IMR-90 (cell line): ENCODE measurements around the gene KCMF1. TPM values are rescaled to one million over a fixed set of nuclear protein-coding genes. Genes with fewer than 3 reads are reported as not detected.

Experiments used
- ATAC-seq: fragments of 200-7000 bp; cut with Tn5 transposase; 2 replicates; pipeline ENCODE4 v1.9.1; 2020; ENCODE audit warnings: low read depth, mild to moderate bottlenecking, moderate library complexity
- BruUV-seq: library from RNA; stranded (reverse); fragments of 400-500 nt; replicated peaks from 2 replicates; lab custom pipeline; 2021; lab: Mats Ljungman, UMichigan
- CTCF ChIA-PET: fragments of 300-600 bp; formaldehyde crosslinking; extraction: SDS; loops from one replicate; lab custom pipeline; 2021; ENCODE audit warnings: antibody characterized with exemption; lab: Yijun Ruan, JAX
- POLR2A ChIA-PET: fragments of 300-600 bp; sonication (Branson Sonifier 250); formaldehyde crosslinking; loops from one replicate; lab custom pipeline; 2022; ENCODE audit warnings: antibody characterized with exemption; ENCODE audit not compliant: unreplicated experiment; lab: Charles Lee
- DNase-seq: peaks from one replicate; pipeline ENCODE4 v3.0.0; 2013
- H2AFZ ChIP-seq: replicated peaks from 2 replicates; pipeline ENCODE3; 2013; ENCODE audit warnings: low read length, mild to moderate bottlenecking; ENCODE audit not compliant: poor library complexity
- H2AK5ac ChIP-seq: 2 replicates; pipeline ENCODE4 v1.6.1; 2013; ENCODE audit warnings: low read depth, low read length, inconsistent platforms
- H2AK9ac ChIP-seq: replicated peaks from 2 replicates; pipeline ENCODE3; 2013; ENCODE audit warnings: mild to moderate bottlenecking, low read depth, low read length, moderate library complexity; ENCODE audit not compliant: poor library complexity
- H2BK120ac ChIP-seq: 2 replicates; pipeline ENCODE4 v1.6.1; 2013; ENCODE audit warnings: low read depth, low read length, inconsistent platforms
- H2BK15ac ChIP-seq: 3 replicates; pipeline ENCODE4 v1.6.1; 2013; ENCODE audit warnings: low read depth, low read length, inconsistent platforms
- H2BK20ac ChIP-seq: 2 replicates; pipeline ENCODE4 v1.6.1; 2013; ENCODE audit warnings: low read depth, mild to moderate bottlenecking, inconsistent platforms, low read length, moderate library complexity
- H2BK5ac ChIP-seq: 2 replicates; pipeline ENCODE4 v1.6.1; 2013; ENCODE audit warnings: mild to moderate bottlenecking, low read depth, low read length, inconsistent platforms; ENCODE audit not compliant: poor library complexity, severe bottlenecking
- H3K14ac ChIP-seq: replicated peaks from 2 replicates; pipeline ENCODE4 v1.6.1; 2013; ENCODE audit warnings: low read depth, low read length, inconsistent platforms
- H3K18ac ChIP-seq: 2 replicates; pipeline ENCODE4 v1.6.1; 2013; ENCODE audit warnings: low read depth, low read length, control low read depth
- H3K23ac ChIP-seq: 2 replicates; pipeline ENCODE4 v1.6.1; 2013; ENCODE audit warnings: low read depth, low read length, inconsistent platforms
- H3K27ac ChIP-seq: 2 replicates; pipeline ENCODE4 v1.5.1; 2013; ENCODE audit warnings: mild to moderate bottlenecking, control low read depth, low read length; ENCODE audit not compliant: insufficient read depth
- H3K27me3 ChIP-seq: 2 replicates; pipeline ENCODE4 v1.6.1; 2013; ENCODE audit warnings: low read length; ENCODE audit not compliant: control insufficient read depth, insufficient read depth
- H3K36me3 ChIP-seq: 2 replicates; pipeline ENCODE4 v1.6.1; 2013; ENCODE audit warnings: low read length, mixed read lengths; ENCODE audit not compliant: control insufficient read depth, insufficient read depth
- H3K4ac ChIP-seq: 2 replicates; pipeline ENCODE4 v1.6.1; 2013; ENCODE audit warnings: low read depth, low read length, inconsistent platforms
- H3K4me1 ChIP-seq: 2 replicates; pipeline ENCODE4 v1.6.1; 2013; ENCODE audit warnings: low read length, mixed read lengths; ENCODE audit not compliant: control insufficient read depth, insufficient read depth
- H3K4me2 ChIP-seq: 2 replicates; pipeline ENCODE4 v1.6.1; 2013; ENCODE audit warnings: low read depth, mild to moderate bottlenecking, control low read depth, low read length, moderate library complexity
- H3K4me3 ChIP-seq: 2 replicates; pipeline ENCODE4 v1.5.1; 2013; ENCODE audit warnings: low read depth, mild to moderate bottlenecking, control low read depth, low read length, moderate library complexity; ENCODE audit not compliant: insufficient read depth
- H3K56ac ChIP-seq: 2 replicates; pipeline ENCODE4 v1.6.1; 2013; ENCODE audit warnings: low read length, inconsistent platforms; ENCODE audit not compliant: insufficient read depth; ENCODE audit errors: extremely low read depth
- H3K79me1 ChIP-seq, 2 experiments: 2 replicates each; pipeline ENCODE4 v1.6.1; 2013; ENCODE audit warnings: low read length in 2 of 2, inconsistent platforms in 1 of 2, low read depth in 1 of 2
- H3K9ac ChIP-seq: 2 replicates; pipeline ENCODE4 v1.6.1; 2013; ENCODE audit warnings: low read depth, low read length, control low read depth
- H3K9me1 ChIP-seq: 2 replicates; pipeline ENCODE4 v1.6.1; 2013; ENCODE audit warnings: low read length, inconsistent platforms; ENCODE audit not compliant: insufficient read depth
- H3K9me3 ChIP-seq: 2 replicates; pipeline ENCODE4 v1.6.1; 2013; ENCODE audit warnings: low read length; ENCODE audit not compliant: control insufficient read depth, insufficient read depth
- H4K20me1 ChIP-seq: 2 replicates; pipeline ENCODE4 v1.6.1; 2013; ENCODE audit warnings: low read length, inconsistent platforms; ENCODE audit not compliant: insufficient read depth
- H4K5ac ChIP-seq: 2 replicates; pipeline ENCODE4 v1.6.1; 2013; ENCODE audit warnings: mild to moderate bottlenecking, low read depth, low read length, control low read depth
- H4K8ac ChIP-seq, 2 experiments: 2 replicates each; pipeline ENCODE4 v1.6.1; 2013; ENCODE audit warnings: low read depth in 2 of 2, low read length in 2 of 2, control low read depth in 1 of 2, inconsistent platforms in 1 of 2
- H4K91ac ChIP-seq: 2 replicates; pipeline ENCODE4 v1.6.1; 2013; ENCODE audit warnings: low read depth, low read length, inconsistent platforms; ENCODE audit not compliant: insufficient read depth
- BHLHE40 ChIP-seq: fragments of 150-350 bp; IDR thresholded peaks from 2 replicates; pipeline ENCODE4 v1.6.1; 2016; ENCODE audit warnings: mild to moderate bottlenecking, low read depth, low read length
- CEBPB ChIP-seq: IDR thresholded peaks from 2 replicates; pipeline ENCODE4 v1.6.1; 2012; ENCODE audit warnings: low read depth, low read length, improper control_type of control experiment
- CHD1 ChIP-seq: IDR thresholded peaks from 2 replicates; pipeline ENCODE4 v1.6.1; 2012; ENCODE audit warnings: low read depth, low read length, improper control_type of control experiment
- FOS ChIP-seq: fragments of 150-350 bp; IDR thresholded peaks from 2 replicates; pipeline ENCODE4 v1.6.1; 2016; ENCODE audit warnings: low read depth, low read length
- MXI1 ChIP-seq: IDR thresholded peaks from 2 replicates; pipeline ENCODE4 v1.6.1; 2012; ENCODE audit warnings: low read depth, mild to moderate bottlenecking, low read length, moderate library complexity, borderline replicate concordance
- NFE2L2 ChIP-seq: fragments of 150-350 bp; IDR thresholded peaks from 2 replicates; pipeline ENCODE4 v1.6.1; 2016; ENCODE audit warnings: low read depth, mild to moderate bottlenecking, low read length
- POLR2A ChIP-seq: IDR thresholded peaks from 2 replicates; pipeline ENCODE4 v1.6.1; 2012; ENCODE audit warnings: mild to moderate bottlenecking, low read depth, low read length
- RAD21 ChIP-seq: IDR thresholded peaks from 2 replicates; pipeline ENCODE4 v1.6.1; 2012; ENCODE audit warnings: low read length, improper control_type of control experiment
- RCOR1 ChIP-seq: IDR thresholded peaks from 2 replicates; pipeline ENCODE4 v1.6.1; 2012; ENCODE audit warnings: mild to moderate bottlenecking, low read length, improper control_type of control experiment; ENCODE audit not compliant: insufficient replicate concordance
- RFX5 ChIP-seq: IDR thresholded peaks from 2 replicates; pipeline ENCODE4 v1.8.0; 2012; ENCODE audit warnings: low read depth, mild to moderate bottlenecking, low read length, moderate library complexity
- SMC3 ChIP-seq: fragments of 150-350 bp; IDR thresholded peaks from 2 replicates; pipeline ENCODE4 v1.6.1; 2016; ENCODE audit warnings: low read depth, mild to moderate bottlenecking, antibody characterized with exemption, low read length, moderate library complexity
- WGBS, 2 experiments: methylation state at CpG; one replicate each; pipeline versions ENCODE4 v1.1.5 to v1.1.7; 2013; ENCODE audit warnings: missing lambda C conversion rate in 2 of 2; ENCODE audit not compliant: insufficient read length in 1 of 2; ENCODE audit errors: extremely low coverage in 2 of 2; 5-methylcytosine and 5-hydroxymethylcytosine counted together
- dilution Hi-C: fragments of 300-500 bp; cut with HindIII; formaldehyde crosslinking; loops from one replicate; pipeline ENCODE4 v1.14.3; 2018; ENCODE audit warnings: low sequenced_read_pairs; ENCODE audit not compliant: unreplicated experiment
- in situ Hi-C: fragments of 300-500 bp; cut with MboI; formaldehyde crosslinking; loops from 3 replicates; pipeline ENCODE4 v1.14.3; 2019; ENCODE audit warnings: low sequenced_read_pairs, inconsistent platforms, mixed read lengths
- intact Hi-C: fragments of 100-400 bp; cut with micrococcal nuclease; formaldehyde crosslinking; loops from 2 replicates; pipeline ENCODE4 v1.10.0; 2022
- polyA plus RNA-seq, 3 experiments: library from polyadenylated mRNA; depleted of rRNA; stranded (reverse); fragments of >200 nt; gene quantifications; 2 replicates each; pipeline ENCODE4 v1.2.3, GENCODE V29; 2012; ENCODE audit warnings: low replicate concordance in 1 of 3
- total RNA-seq: library from RNA; depleted of rRNA; stranded (reverse); fragments of >200 nt; gene quantifications from 2 replicates; pipeline ENCODE4 v1.2.3, GENCODE V29; 2012
- TF ChIP-seq, protein P1 (sequence below): fragments of 150-350 bp; IDR thresholded peaks from 2 replicates; pipeline ENCODE4 v1.6.1; 2017; ENCODE audit warnings: mild to moderate bottlenecking, antibody characterized with exemption, low read length, low read depth
- TF ChIP-seq, protein P2 (sequence below): fragments of 150-350 bp; IDR thresholded peaks from 2 replicates; pipeline ENCODE4 v1.6.1; 2016; ENCODE audit warnings: low read depth, mild to moderate bottlenecking, low read length, moderate library complexity, borderline replicate concordance

The KCMF1 gene
- total and polyA plus RNA-seq, 2 of the 4 experiments (the other 2 are of a cell fraction) = 49.9 to 108 TPM

- no peak overlapping the region for H2AFZ ChIP-seq
- H3K4me2 ChIP-seq = no peak overlapping the region
- no peak overlapping the region for H3K4me3 ChIP-seq
- H2BK15ac ChIP-seq = no peak overlapping the region
- no peak overlapping the region for H2BK5ac ChIP-seq
- H3K23ac ChIP-seq = no peak overlapping the region
- no peaks in the 10 kb centered on the region for H4K20me1 ChIP-seq
- no TSS peak for BruUV-seq
- no peaks in the 10 kb centered on the region; the same call in 1 of the 2 replicates for H3K4me1 ChIP-seq
- POLR2A ChIA-PET = no interaction called here
- ATAC-seq (no peak), DNase-seq (no peak)
- no peak overlapping the region for H3K27ac ChIP-seq
- H2AK9ac ChIP-seq = no peak overlapping the region
- WGBS, 2 experiments = no CpG with 5 or more reads among the region's 3 CpGs
- H3K18ac ChIP-seq = no peak overlapping the region
- CTCF ChIA-PET = interaction anchor here (1.2 kb wide), 1 partner anchor 13 kb away, joined by 3 read pairs; no protein-coding TSS in a partner anchor
- no peak overlapping the region for H2AK5ac ChIP-seq
- H3K14ac ChIP-seq = no peak overlapping the region
- peaks cover 5% of the 10 kb centered on the region for H3K9me1 ChIP-seq
- H3K56ac ChIP-seq = no peak overlapping the region
- TF ChIP-seq SMC3 (no peak), RFX5 (no peak), MXI1 (no peak), POLR2A (no peak), BHLHE40 (no peak), CEBPB (no peak), RCOR1 (no peak), FOS (no peak), NFE2L2 (no peak), RAD21 (no peak), CHD1 (no peak)
- TF ChIP-seq, protein P1, sequence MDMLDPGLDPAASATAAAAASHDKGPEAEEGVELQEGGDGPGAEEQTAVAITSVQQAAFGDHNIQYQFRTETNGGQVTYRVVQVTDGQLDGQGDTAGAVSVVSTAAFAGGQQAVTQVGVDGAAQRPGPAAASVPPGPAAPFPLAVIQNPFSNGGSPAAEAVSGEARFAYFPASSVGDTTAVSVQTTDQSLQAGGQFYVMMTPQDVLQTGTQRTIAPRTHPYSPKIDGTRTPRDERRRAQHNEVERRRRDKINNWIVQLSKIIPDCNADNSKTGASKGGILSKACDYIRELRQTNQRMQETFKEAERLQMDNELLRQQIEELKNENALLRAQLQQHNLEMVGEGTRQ = no peak
- TF ChIP-seq, protein P2, sequence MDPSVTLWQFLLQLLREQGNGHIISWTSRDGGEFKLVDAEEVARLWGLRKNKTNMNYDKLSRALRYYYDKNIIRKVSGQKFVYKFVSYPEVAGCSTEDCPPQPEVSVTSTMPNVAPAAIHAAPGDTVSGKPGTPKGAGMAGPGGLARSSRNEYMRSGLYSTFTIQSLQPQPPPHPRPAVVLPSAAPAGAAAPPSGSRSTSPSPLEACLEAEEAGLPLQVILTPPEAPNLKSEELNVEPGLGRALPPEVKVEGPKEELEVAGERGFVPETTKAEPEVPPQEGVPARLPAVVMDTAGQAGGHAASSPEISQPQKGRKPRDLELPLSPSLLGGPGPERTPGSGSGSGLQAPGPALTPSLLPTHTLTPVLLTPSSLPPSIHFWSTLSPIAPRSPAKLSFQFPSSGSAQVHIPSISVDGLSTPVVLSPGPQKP = no peak
- H3K9ac ChIP-seq = no peak overlapping the region
- H4K91ac ChIP-seq = no peak overlapping the region
- H4K8ac ChIP-seq = no peak overlapping the region
- dilution Hi-C loops = no loop called here
- in situ Hi-C loops = no loop called here
- H2BK20ac ChIP-seq = no peak overlapping the region
- no peak overlapping the region for H4K5ac ChIP-seq
- no peaks in the 10 kb centered on the region for H3K36me3 ChIP-seq
- no peaks in the 10 kb centered on the region for H3K9me3 ChIP-seq
- H3K27me3 ChIP-seq = no peaks in the 10 kb centered on the region
- intact Hi-C loops = no loop called here
- H2BK120ac ChIP-seq = no peak overlapping the region
- H3K4ac ChIP-seq = no peak overlapping the region
- peaks cover 0 to 23% of the 10 kb centered on the region in 2 experiments; a peak in 1 of 4 replicates for H3K79me1 ChIP-seq
Measured at GRCh38 chr2:84940831-84941412, 30.0 kb upstream of the KCMF1 start.
